BE2C (cell line): Measurements from ENCODE around the gene PSMC4.

Experiments used
- DNase-seq: peaks from one replicate; pipeline ENCODE4 v3.0.0-alpha.2; 2020
- H3K27me3 ChIP-seq: fragments of 250-450 bp; sonication (Bioruptor Pico); 2 replicates; pipeline ENCODE4 v1.5.1; 2020; ENCODE audit warnings: mild to moderate bottlenecking
- H3K36me3 ChIP-seq: fragments of 250-450 bp; sonication (Bioruptor Pico); 2 replicates; pipeline ENCODE4 v1.5.1; 2020; ENCODE audit warnings: mild to moderate bottlenecking
- H3K4me1 ChIP-seq: fragments of 250-450 bp; sonication (Bioruptor Pico); 2 replicates; pipeline ENCODE4 v1.5.1; 2020
- H3K4me3 ChIP-seq: 2 replicates; pipeline ENCODE4 v1.5.1; 2011; ENCODE audit warnings: low read depth, low read length
- H3K9me3 ChIP-seq: fragments of 250-450 bp; sonication (Bioruptor Pico); 2 replicates; pipeline ENCODE4 v1.5.1; 2020
- TF ChIP-seq, protein P1 (sequence below): IDR thresholded peaks from 2 replicates; pipeline ENCODE4 v1.5.1; 2012; ENCODE audit warnings: mild to moderate bottlenecking, low read depth, low read length

PSMC4 gene

DNA sequence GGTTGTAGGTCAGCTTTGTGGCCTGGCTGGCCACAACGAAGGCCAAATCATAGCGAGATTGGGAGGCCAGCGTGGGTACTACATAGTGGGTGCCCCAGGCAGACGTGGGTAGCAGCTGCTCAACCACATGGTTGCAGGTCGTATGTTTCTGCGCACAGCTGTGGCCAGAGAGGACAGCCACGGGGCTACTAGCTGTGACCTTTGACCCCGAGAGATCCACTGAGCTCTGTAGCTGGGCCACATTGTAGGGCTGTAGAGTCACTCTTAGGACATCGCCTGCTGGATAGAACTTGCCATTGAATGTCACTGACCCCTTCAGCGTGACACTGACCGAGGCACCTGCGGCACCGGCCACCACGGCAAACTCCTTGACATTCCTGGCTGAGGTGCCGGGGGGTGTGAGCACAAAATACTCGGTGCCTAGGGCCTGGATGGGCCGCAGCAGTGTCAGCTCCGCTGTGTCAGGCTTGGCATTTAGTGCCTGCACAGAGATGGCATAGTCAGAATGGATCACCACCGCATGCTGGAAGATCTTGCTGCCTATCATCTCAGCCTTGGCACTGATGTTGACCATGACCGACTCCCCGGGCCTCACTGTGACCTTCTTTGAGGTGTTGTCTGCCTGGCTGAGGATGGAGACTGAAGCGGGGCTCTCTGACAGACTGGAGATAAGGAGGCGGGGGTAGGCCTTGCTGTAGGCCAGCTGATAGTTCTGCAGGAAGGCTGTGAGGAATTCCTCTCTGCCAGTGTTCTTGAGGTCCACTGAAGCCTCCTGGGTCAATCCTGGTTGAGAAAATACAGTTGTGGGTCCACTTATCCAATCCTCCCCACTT is 43.2 kb upstream of the PSMC4 start:
- no peaks in the 10 kb centered on the region for H3K36me3 ChIP-seq

DNA sequence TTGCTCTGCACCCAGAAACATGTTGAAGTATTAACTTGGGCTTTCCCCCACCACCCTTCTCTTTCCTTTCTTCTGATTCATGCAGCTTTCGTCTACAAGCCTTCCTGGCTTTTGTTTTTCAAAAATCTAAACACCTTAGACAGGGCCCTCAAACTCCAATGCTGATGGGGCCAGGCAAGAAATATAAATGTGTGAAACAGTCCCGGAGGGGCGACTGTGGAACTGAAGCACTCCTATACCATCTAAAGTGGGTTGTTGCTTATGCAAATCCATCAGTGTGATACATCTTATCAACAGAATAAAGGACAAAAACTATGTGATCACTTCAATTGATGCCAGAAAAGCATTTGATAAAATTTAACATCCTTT is 42.6 kb upstream of the PSMC4 start:
- Histone ChIP-seq H3K9me3 (no peaks in the 10 kb centered on the region), H3K36me3 (no peaks in the 10 kb centered on the region), H3K4me3 (no peak overlapping the region), H3K27me3 (peaks cover 4% of the 10 kb centered on the region; the same call in 1 of the 2 replicates), H3K4me1 (no peaks in the 10 kb centered on the region)
- no peak for DNase-seq
- TF ChIP-seq, protein P1, sequence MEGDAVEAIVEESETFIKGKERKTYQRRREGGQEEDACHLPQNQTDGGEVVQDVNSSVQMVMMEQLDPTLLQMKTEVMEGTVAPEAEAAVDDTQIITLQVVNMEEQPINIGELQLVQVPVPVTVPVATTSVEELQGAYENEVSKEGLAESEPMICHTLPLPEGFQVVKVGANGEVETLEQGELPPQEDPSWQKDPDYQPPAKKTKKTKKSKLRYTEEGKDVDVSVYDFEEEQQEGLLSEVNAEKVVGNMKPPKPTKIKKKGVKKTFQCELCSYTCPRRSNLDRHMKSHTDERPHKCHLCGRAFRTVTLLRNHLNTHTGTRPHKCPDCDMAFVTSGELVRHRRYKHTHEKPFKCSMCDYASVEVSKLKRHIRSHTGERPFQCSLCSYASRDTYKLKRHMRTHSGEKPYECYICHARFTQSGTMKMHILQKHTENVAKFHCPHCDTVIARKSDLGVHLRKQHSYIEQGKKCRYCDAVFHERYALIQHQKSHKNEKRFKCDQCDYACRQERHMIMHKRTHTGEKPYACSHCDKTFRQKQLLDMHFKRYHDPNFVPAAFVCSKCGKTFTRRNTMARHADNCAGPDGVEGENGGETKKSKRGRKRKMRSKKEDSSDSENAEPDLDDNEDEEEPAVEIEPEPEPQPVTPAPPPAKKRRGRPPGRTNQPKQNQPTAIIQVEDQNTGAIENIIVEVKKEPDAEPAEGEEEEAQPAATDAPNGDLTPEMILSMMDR: no peak

More for the DNA sequence above, 43.2 kb upstream of the PSMC4 start:
- no peak for DNase-seq
- Histone ChIP-seq H3K27me3 (0 out of 2 replicates have a peak, but pooled peaks cover under 1% of the 10 kb centered on the region), H3K4me3 (no peak overlapping the region), H3K4me1 (no peaks in the 10 kb centered on the region), H3K9me3 (no peaks in the 10 kb centered on the region)
- TF ChIP-seq, protein P1: no peak

DNA sequence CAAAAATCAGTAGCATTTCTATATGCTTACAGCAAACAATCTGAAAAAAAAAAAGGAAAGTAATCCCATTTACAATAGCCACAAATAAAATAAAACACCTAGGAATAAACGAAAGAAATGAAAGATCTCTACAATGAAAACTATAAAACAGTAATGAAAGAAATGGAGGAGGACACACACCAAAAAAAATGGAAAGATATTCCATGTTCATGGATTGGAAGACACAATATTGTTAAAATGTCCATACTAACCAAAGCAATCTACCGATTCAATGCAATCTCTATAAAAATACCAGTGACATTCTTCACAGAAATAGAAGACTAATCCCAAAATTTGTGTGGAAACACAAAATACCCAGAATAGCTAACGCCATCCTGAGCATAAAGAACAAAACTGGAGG is 41.2 kb upstream of the PSMC4 start:
- no peaks in the 10 kb centered on the region for H3K4me1 ChIP-seq
- TF ChIP-seq, protein P1: no peak

DNA sequence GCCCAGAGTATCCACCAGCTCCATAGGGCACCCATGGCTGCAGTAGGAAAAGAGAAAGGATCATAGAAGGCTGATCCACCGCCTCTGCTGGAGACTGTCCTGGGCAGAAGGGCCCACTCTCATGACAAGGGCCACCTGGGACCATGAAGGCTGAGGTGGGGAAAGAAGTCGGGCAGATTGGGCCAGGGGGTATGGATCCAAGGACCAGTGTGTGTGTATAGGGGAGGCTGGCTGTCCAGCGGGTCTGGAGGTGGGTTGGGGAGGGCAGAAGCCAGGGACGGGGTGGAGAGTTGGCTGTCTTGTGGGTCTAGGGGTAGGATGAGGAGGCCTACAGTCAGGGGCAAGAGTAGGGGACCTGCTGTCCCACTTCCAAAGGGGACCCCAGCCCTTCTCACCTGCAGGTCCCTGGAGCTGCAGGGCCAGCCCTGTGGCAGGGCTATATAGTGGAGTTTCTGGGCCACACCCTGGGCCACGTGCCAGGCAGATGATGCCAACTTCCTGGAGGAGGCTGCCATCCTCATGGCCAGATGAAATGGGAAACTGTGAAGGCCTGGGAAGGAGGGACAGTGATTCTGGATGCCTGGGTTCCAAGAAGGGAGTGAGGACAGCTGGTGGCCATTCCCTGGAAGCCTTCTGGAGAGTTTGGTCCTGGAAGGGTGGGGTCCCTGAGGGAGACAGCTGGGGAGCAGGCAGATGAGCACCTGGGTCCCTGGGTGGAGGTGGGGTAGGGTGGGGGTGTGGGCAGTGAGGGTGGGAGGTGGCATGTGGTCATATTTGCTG is 36.2 kb upstream of the PSMC4 start, which contains the start of gene FCGBP:
Gene FCGBP, minus strand, starts transcription at position 51 of the 780 bp plus-strand sequence.
- DNase-seq: no peak
- no peak within 1 kb of the TSS for H3K4me3 ChIP-seq
- TF ChIP-seq, protein P1: no peak
- peaks cover 6% of the 10 kb centered on the region; the same call in 1 of the 2 replicates for H3K27me3 ChIP-seq
- H3K36me3 ChIP-seq: no peaks in the 10 kb centered on the region
- H3K9me3 ChIP-seq: no peaks in the 10 kb centered on the region
- H3K4me1 ChIP-seq: no peaks in the 10 kb centered on the region

More for the DNA sequence above, 41.2 kb upstream of the PSMC4 start:
- no peak for DNase-seq
- Histone ChIP-seq H3K4me3 (no peak overlapping the region), H3K9me3 (no peaks in the 10 kb centered on the region), H3K27me3 (peaks cover 4% of the 10 kb centered on the region; the same call in 1 of the 2 replicates), H3K36me3 (no peaks in the 10 kb centered on the region)

DNA sequence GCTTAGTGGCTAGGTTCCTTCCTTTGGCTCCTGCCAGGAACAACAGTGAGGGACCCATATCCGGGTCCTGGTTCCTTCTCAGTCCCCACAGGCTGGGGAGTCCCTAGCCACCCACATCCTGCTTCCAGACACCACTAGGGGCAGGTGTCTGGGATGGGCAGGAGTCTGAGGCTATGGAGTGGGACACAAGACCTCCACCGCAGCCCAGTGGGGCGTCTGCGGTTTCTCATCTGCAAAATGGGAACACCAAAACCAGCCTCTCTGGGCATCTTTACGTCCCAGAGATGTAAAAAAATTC is 35.7 kb upstream of the PSMC4 start:
- Histone ChIP-seq H3K27me3 (peaks cover 6% of the 10 kb centered on the region; the same call in 1 of the 2 replicates), H3K4me1 (no peaks in the 10 kb centered on the region), H3K4me3 (no peak overlapping the region), H3K36me3 (no peaks in the 10 kb centered on the region), H3K9me3 (no peaks in the 10 kb centered on the region)
- TF ChIP-seq, protein P1: no peak
- no peak for DNase-seq

DNA sequence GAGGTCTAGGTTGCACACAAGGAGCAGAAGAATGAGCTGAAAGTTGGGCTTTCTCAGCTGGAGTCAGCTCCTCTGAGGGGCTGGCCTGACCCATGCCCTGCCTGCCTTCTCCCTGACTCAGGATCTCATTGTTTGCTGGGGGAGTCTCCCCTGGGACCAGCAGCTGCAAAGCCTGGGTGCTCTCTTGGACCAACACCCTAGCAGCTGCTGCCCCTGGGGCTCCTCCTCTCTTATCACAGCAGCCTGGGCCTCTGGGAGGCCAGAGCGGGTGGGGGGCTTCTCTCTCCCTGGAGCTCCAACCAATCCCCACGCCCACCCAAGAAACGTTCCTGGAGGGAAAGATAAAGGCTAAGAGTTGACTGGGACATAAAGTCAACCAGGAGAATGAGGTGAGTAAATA is 34.9 kb upstream of the PSMC4 start:
- Histone ChIP-seq H3K36me3 (no peaks in the 10 kb centered on the region), H3K9me3 (no peaks in the 10 kb centered on the region), H3K4me3 (no peak overlapping the region), H3K27me3 (peaks cover 6% of the 10 kb centered on the region; the same call in 1 of the 2 replicates), H3K4me1 (no peaks in the 10 kb centered on the region)
- DNase-seq: no peak
- TF ChIP-seq, protein P1: no peak
